ENCODE data around the gene PCDHA6.
"Not testable (repeated sequence)": the region's sequence is repeated elsewhere in the genome, so short reads cannot be mapped to it uniquely, and the experiment has no call there.

Gene PCDHA6, protein sequence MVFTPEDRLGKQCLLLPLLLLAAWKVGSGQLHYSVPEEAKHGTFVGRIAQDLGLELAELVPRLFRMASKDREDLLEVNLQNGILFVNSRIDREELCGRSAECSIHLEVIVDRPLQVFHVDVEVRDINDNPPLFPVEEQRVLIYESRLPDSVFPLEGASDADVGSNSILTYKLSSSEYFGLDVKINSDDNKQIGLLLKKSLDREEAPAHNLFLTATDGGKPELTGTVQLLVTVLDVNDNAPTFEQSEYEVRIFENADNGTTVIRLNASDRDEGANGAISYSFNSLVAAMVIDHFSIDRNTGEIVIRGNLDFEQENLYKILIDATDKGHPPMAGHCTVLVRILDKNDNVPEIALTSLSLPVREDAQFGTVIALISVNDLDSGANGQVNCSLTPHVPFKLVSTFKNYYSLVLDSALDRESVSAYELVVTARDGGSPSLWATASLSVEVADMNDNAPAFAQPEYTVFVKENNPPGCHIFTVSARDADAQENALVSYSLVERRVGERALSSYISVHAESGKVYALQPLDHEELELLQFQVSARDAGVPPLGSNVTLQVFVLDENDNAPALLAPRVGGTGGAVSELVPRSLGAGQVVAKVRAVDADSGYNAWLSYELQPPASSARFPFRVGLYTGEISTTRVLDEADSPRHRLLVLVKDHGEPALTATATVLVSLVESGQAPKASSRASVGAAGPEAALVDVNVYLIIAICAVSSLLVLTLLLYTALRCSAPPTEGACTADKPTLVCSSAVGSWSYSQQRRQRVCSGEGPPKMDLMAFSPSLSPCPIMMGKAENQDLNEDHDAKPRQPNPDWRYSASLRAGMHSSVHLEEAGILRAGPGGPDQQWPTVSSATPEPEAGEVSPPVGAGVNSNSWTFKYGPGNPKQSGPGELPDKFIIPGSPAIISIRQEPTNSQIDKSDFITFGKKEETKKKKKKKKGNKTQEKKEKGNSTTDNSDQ

DNA sequence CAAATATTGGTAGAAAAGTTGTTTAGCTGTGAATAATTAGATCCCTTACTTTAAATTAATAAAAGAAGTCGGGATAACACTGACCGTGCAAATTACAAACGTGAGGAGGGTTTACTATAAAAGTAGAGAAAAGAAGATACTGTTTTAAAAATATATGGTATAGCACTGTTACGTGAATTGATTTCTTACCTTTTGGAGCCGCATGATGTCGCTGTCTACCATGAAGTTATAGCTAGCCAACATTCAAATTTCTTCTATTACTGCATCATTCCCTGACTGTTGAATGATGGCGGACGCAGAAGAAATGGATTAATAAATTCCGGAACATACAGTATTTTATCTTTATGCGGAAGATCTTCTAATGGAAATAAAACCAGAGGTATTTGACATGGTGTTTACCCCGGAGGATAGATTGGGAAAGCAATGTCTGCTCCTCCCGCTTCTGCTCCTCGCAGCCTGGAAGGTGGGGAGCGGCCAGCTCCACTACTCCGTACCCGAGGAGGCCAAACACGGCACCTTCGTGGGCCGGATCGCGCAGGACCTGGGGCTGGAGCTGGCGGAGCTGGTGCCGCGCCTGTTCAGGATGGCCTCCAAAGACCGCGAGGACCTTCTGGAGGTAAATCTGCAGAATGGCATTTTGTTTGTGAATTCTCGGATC is at the start of gene PCDHA6:
Gene PCDHA6 (plus strand): TSS at position 257 of the 658 bp plus-strand sequence. CDS start 132 bp downstream, at position 389.
- no peak for DNase-seq

DNA sequence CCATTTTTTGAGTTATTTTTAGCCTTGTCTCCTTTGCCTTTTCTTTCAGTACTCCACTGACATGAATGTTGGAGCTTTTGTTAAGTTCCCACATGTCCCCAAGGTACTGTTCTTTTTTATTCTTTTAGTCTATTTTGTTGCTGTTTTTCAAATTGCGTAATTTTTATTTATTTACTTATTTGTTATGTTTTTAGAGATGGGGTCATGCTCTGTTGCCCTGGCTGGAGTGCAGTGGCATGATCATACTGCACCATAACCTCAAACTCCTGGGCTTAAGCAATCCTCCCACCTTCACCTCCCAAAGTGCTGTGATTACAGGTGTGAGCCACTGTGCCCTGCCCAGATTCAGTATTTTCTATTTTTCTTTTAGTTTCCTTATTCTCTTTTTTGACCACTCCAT is 47.2 kb upstream of the PCDHA6 start:
- DNase-seq: no peak

DNA sequence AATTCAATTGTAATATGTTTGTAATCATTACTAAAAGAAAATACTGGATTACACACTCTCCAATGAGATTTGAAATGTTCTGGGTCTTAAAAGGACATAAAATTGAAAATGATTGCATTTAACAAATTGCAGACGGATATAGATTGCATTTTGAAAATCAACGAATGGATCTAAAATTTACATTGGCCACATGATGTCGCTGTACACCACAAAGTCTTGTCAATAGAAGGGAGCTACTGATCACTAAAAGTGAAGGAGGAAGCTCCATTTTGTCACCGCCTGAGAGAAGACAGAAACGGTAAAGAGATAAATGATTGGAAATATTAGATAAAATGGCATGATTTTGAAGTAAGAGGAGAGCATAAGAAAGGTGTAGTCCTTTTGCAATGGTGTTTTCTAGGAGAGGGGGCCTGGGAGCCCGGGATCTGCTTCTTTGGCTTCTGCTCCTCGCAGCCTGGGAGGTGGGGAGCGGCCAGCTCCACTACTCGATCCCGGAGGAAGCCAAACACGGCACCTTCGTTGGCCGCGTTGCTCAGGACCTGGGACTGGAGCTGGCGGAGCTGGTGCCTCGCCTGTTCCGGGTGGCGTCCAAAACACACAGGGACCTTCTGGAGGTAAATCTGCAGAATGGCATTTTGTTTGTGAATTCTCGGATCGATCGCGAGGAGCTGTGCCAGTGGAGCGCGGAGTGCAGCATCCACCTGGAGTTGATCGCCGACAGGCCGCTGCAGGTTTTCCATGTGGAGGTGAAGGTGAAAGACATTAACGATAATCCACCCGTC is 41.7 kb upstream of the PCDHA6 start, which contains the start of gene PCDHA1:
Gene PCDHA1 (plus strand): TSS at position 236 of the 782 bp plus-strand sequence.
- DNase-seq: no peak

DNA sequence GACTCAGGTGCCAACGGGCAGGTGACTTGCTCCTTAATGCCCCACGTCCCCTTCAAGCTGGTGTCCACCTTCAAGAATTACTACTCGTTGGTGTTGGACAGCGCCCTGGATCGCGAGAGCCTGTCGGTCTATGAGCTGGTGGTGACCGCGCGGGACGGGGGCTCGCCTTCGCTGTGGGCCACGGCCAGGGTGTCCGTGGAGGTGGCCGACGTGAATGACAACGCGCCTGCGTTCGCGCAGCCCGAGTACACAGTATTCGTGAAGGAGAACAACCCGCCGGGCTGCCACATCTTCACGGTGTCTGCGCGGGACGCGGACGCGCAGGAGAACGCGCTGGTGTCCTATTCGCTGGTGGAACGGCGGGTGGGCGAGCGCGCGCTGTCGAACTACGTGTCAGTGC is 40.3 kb upstream of the PCDHA6 start:
- not testable (repeated sequence) for DNase-seq

DNA sequence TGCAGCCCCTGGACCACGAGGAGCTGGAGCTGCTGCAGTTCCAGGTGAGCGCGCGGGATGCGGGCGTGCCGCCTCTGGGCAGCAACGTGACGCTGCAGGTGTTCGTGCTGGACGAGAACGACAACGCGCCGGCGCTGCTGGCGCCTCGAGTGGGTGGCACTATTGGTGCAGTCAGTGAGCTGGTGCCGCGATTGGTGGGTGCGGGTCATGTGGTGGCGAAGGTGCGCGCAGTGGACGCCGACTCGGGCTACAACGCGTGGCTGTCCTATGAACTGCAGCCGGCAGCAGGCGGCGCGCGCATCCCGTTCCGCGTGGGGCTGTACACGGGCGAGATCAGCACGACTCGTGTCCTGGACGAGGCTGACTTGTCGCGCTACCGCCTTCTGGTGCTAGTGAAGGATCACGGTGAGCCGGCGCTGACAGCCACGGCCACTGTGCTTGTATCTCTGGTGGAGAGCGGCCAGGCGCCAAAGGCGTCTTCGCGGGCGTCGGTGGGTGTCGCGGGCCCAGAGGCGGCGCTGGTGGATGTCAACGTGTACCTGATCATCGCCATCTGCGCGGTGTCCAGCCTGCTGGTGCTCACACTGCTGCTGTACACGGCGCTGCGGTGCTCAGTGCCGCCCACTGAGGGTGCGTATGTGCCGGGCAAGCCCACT is 39.8 kb upstream of the PCDHA6 start:
- DNase-seq: not testable (repeated sequence)

DNA sequence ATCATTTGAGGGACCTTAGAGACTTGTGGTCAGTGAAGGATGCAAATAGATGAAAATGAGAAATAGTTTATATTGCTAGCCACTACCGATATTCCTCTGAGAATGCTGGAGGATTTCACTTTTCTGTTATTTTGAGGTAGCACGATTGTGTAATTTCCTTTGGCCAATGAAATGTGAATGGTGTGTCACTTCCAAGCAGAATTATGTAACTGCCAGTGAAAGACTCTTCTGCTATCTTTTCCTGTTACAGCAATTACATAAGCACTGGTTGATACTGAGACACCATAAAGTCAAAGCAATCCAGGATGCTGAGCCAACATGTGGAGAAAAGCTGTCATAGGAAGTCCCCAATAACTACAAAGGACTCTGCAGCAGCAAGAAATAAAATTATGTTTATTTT is 36.7 kb upstream of the PCDHA6 start:
- no peak for DNase-seq

DNA sequence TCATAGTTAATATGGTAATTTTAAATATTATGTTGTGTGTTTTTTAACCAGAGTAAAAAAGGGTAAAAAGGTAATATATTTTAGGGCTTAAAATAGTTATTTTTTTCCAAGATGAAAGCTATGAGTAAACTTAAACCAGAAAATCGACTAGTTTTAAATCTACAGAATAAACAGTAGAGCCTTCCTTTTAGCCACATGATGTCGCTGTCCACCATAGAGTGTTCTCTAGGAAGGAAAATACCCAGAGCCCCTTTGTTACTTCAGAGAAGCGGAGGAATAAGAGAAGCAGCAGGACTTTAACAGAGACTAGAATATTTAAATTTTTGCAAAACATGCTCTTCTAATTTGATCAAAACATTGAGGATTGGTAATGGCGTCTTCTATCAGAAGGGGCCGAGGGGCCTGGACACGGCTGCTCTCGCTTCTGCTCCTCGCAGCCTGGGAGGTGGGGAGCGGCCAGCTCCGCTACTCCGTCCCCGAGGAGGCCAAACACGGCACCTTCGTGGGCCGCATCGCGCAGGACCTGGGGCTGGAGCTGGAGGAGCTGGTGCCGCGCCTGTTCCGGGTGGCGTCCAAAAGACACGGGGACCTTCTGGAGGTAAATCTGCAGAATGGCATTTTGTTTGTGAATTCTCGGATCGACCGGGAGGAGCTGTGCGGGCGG is 33.0 kb upstream of the PCDHA6 start, which contains the start of gene PCDHA2:
Gene PCDHA2 (plus strand): TSS at position 258 of the 664 bp plus-strand sequence.
- DNase-seq: no peak

DNA sequence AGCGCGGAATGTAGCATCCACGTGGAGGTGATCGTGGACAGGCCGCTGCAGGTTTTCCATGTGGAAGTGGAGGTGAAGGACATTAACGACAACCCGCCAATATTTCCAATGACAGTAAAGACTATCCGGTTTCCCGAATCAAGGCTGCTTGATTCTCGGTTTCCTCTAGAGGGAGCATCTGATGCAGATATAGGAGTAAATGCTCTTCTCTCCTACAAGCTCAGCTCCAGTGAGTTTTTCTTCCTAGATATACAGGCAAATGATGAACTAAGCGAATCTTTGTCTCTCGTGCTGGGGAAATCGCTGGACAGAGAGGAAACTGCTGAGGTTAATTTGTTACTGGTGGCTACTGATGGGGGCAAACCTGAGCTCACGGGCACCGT is 32.5 kb upstream of the PCDHA6 start:
- peak; percentile 12 for DNase-seq

DNA sequence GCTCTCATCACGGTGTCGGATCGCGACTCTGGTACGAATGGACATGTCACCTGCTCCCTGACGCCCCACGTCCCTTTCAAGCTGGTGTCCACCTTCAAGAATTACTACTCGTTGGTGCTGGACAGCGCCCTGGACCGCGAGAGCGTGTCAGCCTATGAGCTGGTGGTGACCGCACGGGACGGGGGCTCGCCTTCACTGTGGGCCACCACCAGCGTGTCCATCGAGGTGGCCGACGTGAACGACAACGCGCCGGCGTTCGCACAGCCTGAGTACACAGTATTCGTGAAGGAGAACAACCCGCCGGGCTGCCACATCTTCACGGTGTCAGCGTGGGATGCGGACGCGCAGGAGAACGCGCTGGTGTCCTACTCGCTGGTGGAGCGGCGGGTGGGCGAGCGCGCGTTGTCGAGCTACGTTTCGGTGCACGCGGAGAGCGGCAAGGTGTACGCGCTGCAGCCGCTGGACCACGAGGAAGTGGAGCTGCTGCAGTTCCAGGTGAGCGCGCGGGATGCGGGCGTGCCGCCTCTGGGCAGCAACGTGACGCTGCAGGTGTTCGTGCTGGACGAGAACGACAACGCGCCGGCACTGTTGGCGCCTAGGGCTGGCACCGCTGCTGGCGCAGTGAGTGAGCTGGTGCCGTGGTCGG is 31.6 kb upstream of the PCDHA6 start:
- not testable (repeated sequence) for DNase-seq

DNA sequence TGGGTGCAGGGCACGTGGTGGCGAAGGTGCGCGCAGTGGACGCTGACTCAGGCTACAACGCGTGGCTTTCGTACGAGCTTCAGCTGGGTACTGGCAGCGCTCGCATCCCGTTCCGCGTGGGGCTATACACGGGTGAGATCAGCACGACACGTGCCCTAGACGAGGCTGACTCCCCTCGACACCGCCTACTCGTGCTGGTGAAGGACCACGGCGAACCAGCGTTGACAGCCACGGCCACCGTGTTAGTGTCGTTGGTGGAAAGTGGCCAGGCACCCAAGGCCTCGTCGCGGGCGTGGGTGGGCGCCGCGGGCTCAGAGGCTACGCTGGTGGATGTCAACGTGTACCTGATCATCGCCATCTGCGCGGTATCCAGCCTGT is 31.1 kb upstream of the PCDHA6 start:
- no peak for DNase-seq

DNA sequence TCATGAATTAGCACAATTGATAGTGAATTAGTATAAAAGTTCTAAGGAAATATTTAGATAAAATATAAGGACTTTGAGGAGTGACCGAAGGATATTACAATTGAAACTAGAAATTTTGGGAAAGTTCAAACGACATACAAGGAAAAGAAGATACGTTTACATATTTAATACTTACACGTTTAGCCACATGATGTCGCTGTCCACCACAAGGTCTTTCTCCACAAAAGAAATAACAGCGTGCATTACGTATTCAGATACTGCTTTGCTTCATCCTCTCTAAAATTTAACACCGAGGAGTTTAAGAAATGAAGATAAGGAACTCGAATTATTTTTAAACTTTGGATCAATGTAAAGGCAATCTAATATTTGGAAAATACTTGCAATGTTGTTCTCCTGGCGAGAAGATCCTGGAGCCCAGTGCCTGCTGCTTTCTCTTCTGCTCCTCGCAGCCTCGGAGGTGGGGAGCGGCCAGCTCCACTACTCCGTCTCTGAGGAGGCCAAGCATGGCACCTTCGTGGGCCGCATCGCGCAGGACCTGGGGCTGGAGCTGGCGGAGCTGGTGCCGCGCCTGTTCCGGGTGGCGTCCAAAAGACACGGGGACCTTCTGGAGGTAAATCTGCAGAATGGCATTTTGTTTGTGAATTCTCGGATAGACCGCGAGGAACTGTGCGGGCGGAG is 26.8 kb upstream of the PCDHA6 start, which contains the start of gene PCDHA3:
Gene PCDHA3 (plus strand): TSS at position 242 of the 678 bp plus-strand sequence.
- peak; percentile 17 for DNase-seq

DNA sequence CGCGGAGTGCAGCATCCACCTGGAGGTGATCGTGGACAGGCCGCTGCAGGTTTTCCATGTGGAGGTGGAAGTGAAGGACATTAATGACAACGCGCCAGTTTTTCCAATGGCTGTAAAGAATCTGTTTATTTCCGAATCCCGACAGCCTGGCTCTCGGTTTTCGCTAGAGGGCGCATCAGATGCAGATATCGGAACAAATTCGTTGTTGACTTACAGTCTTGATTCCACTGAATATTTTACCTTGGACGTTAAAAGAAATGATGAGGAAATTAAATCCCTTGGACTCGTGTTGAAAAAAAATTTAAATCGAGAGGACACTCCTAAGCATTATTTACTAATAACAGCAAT is 26.3 kb upstream of the PCDHA6 start:
- DNase-seq: peak; percentile 5

DNA sequence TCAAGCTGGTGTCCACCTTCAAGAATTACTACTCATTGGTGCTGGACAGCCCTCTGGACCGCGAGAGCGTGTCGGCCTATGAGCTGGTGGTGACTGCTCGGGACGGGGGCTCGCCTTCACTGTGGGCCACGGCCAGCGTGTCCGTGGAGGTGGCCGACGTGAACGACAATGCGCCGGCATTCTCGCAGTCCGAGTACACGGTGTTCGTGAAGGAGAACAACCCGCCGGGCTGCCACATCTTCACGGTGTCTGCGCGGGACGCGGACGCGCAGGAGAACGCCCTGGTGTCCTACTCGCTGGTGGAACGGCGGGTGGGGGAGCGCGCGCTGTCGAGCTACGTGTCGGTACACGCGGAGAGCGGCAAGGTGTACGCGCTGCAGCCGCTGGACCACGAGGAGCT is 25.4 kb upstream of the PCDHA6 start:
- DNase-seq: not testable (repeated sequence)

DNA sequence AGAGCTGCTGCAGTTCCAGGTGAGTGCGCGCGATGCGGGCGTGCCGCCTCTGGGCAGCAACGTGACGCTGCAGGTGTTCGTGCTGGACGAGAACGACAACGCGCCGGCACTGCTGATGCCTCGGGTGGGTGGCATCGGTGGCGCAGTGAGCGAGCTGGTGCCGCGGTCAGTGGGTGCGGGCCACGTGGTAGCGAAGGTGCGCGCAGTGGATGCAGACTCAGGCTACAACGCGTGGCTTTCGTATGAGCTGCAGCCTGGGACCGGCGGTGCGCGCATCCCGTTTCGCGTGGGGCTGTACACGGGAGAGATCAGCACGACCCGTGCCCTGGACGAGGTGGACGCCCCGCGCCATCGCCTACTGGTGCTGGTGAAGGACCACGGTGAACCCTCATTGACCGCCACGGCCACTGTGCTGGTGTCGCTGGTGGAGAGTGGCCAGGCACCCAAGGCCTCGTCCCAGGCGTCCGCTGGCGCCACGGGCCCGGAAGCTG is 24.9 kb upstream of the PCDHA6 start:
- no peak for DNase-seq

DNA sequence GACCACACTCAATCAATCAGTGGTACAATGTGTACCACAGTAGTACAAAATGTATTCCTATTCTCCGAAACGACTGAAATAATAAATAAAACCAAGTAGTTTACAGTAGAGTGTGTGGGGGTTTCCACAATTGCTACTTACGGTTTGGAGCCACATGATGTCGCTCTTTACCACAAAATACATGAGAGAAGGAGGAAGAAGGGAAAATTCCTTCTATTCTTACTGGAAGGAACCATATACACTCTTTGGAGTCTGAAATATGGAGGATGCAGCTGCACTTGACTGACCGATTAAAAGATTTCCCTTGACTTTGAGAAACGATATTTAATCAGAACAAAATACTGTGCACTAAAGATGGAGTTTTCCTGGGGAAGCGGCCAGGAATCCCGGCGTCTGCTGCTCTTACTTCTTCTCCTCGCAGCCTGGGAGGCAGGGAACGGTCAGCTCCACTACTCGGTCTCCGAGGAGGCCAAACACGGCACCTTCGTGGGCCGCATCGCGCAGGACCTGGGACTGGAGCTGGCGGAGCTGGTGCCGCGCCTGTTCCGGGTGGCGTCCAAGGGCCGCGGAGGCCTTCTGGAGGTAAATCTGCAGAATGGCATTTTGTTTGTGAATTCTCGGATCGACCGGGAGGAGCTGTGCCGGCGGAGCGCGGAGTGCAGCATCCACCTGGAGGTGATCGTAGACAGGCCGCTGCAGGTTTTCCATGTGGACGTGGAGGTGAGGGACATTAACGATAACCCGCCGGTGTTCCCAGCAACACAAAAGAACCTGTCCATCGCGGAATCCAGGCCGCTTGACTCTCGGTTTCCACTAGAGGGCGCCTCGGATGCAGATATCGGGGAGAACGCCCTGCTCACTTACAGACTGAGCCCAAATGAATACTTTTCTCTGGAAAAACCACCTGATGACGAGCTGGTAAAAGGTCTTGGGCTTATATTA is 20.7 kb upstream of the PCDHA6 start, which contains the start of gene PCDHA4:
Gene PCDHA4 (plus strand): TSS at position 235 of the 942 bp plus-strand sequence.
- DNase-seq: peak; percentile 25

DNA sequence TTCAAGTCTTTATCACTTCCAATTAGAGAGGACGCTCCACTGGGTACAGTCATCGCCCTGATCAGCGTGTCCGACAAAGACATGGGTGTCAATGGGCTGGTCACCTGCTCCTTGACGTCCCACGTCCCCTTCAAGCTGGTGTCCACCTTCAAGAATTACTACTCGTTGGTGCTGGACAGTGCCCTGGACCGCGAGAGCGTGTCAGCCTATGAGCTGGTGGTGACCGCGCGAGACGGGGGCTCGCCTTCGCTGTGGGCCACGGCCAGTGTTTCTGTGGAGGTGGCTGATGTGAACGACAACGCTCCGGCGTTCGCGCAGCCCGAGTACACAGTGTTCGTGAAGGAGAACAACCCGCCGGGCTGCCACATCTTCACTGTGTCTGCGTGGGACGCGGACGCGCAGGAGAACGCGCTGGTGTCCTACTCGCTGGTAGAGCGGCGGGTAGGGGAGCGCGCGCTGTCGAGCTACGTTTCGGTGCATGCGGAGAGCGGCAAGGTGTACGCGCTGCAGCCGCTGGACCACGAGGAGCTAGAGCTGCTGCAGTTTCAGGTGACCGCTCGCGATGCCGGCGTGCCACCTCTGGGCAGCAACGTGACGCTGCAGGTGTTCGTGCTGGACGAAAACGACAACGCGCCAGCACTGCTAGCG is 19.4 kb upstream of the PCDHA6 start:
- DNase-seq: not testable (repeated sequence)

DNA sequence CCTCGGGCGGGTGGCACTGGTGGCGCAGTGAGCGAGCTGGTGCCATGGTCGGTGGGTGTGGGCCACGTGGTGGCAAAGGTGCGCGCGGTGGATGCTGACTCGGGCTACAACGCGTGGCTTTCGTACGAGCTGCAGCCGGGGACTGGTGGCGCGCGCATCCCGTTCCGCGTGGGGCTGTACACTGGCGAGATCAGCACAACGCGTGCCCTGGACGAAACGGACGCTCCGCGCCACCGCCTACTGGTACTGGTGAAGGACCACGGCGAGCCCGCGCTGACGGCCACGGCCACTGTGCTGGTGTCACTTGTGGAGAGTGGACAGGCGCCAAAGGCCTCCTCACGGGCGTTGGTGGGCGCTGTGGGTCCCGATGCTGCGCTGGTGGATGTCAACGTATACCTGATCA is 18.9 kb upstream of the PCDHA6 start:
- DNase-seq: no peak

All from hematopoietic multipotent progenitor cell treated with erythropoietin and hydrocortisone succinate and interleukin-3 and kit ligand, for 6 days (in vitro differentiated cells).